ENCODE results near the gene BGLAP. TPM values are rescaled to one million over a fixed set of nuclear protein-coding genes. Genes with fewer than 3 reads are reported as not detected.

Gene BGLAP
- polyA plus RNA-seq, 1 experiment, result 0.26 TPM

DNA sequence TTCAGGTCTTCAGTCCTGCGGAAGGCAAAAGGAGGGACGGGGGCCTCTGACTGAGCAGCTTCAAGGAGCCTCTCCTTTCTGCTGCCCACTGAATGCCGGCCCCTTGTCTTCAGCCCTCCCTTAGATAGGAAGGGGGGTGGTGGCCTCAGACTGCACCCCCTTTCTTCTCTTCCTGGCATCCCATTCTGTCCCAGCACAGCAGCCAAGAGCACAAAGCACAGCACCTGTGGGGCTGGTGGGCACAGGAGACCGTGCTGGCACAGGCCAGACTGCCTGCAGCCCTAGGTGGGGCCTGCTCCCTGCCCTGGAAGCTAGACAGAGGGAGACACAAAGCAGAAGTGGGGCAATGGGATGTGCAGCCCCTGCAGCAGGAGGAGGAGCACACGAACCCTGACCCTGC, 7.6 kb downstream of the BGLAP start:
- CTCF ChIA-PET, result no interaction called here
- POLR2A ChIA-PET, result interaction anchor here (0.6 kb wide), 1 partner anchor 17 kb away, joined by 15 read pairs; no protein-coding TSS in a partner anchor
- peaks cover 1% of the 10 kb centered on the region; the same call in 1 of the 2 replicates for H3K27me3 ChIP-seq (ENCODE audit: control insufficient read depth, insufficient read depth, low read length)
- H3K4me3 ChIP-seq (ENCODE audit: low read depth, low read length), result no peak overlapping the region
- DNase-seq (ENCODE audit: low read depth), result no peak
- peaks cover 48% of the 10 kb centered on the region for H3K36me3 ChIP-seq (ENCODE audit: control insufficient read depth, insufficient read depth, low read length)
- TF ChIP-seq, protein P1, sequence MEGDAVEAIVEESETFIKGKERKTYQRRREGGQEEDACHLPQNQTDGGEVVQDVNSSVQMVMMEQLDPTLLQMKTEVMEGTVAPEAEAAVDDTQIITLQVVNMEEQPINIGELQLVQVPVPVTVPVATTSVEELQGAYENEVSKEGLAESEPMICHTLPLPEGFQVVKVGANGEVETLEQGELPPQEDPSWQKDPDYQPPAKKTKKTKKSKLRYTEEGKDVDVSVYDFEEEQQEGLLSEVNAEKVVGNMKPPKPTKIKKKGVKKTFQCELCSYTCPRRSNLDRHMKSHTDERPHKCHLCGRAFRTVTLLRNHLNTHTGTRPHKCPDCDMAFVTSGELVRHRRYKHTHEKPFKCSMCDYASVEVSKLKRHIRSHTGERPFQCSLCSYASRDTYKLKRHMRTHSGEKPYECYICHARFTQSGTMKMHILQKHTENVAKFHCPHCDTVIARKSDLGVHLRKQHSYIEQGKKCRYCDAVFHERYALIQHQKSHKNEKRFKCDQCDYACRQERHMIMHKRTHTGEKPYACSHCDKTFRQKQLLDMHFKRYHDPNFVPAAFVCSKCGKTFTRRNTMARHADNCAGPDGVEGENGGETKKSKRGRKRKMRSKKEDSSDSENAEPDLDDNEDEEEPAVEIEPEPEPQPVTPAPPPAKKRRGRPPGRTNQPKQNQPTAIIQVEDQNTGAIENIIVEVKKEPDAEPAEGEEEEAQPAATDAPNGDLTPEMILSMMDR (IDR thresholded peaks at IDR 0.05; ENCODE audit: insufficient read depth, low read depth, low read length), result no peak

DNA sequence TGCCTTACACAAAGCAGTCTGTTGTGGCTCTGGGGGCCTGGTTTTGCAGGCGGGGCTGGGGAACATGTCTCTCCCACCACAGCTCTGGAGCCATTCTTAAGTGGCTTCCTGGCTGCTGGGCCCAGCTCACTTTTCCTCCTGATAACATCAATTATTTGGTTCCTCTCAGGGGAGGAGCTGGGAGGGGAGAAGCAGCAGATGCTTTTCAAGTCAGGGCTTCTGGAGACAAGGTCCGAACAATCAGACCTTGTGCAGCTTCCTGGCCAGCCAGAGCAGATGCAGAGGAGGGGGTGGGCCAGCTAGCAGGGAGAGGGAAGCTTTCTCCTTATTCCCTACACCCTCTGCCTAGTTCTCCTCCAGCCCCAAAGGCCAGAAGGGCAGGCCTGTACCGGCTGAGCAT, 9.5 kb downstream of the BGLAP start:
- Histone ChIP-seq H3K27me3 (ENCODE audit: control insufficient read depth, insufficient read depth, low read length) (no peaks in the 10 kb centered on the region), H3K36me3 (ENCODE audit: control insufficient read depth, insufficient read depth, low read length) (peaks cover 52% of the 10 kb centered on the region), H3K4me3 (ENCODE audit: low read depth, low read length) (no peak overlapping the region)
- DNase-seq (ENCODE audit: low read depth), result no peak
- TF ChIP-seq, protein P1 (IDR thresholded peaks at IDR 0.05; ENCODE audit: insufficient read depth, low read depth, low read length), result no peak
- ChIA-PET POLR2A (no interaction called here), CTCF (interaction anchor here (0.9 to 2.5 kb wide), 6 partner anchors 11 to 155 kb away, joined by 3 to 6 read pairs (median 3); no protein-coding TSS in a partner anchor)

DNA sequence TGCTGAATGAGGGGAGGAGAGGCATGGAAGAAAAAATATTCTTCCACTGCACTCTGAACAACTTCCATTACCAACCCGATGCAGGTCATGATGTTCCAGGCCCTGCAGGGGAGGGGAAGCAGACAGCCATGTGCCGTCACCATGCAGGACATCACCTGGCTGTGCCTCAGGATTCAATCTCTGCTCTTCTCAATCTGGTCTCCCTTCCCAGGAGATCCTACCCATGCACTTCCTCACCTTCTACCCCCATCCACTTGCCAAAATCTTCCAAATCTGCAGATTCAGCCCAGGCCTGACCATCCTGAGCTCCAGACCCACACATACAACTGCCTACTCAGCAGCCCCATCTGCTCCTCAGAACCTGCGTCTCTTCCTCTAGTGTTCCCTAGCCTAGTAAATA, 11.7 kb downstream of the BGLAP start:
- no peak overlapping the region for H3K4me3 ChIP-seq (ENCODE audit: low read depth, low read length)

DNA sequence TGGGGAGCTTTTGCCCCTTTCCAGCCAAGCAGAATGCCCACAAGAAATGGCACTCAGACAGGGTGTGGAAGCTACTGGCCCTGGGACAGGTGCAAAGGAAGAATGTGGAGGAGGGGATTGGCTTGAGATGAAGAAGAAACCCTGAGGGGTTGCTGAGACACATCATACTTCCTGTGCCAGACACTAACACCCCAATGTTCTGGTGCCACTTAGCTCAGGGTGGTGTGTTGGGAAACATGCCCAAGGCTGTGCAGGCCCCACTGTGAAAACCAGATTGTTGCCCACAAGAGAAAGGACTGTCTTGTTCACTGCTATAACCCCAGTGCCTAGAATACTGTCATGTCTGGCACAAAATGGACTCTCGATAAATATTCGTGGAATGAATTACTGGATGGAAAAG, 15.7 kb downstream of the BGLAP start:
- H3K4me3 ChIP-seq (ENCODE audit: low read depth, low read length), result no peak overlapping the region
- H3K27me3 ChIP-seq (ENCODE audit: control insufficient read depth, insufficient read depth, low read length), result no peaks in the 10 kb centered on the region
- DNase-seq (ENCODE audit: low read depth), result no peak
- POLR2A ChIA-PET, result no interaction called here
- CTCF ChIA-PET, result no interaction called here
- TF ChIP-seq, protein P1 (IDR thresholded peaks at IDR 0.05; ENCODE audit: insufficient read depth, low read depth, low read length), result no peak
- peaks cover 55% of the 10 kb centered on the region for H3K36me3 ChIP-seq (ENCODE audit: control insufficient read depth, insufficient read depth, low read length)

More for the DNA sequence above, 11.7 kb downstream of the BGLAP start:
- ChIA-PET POLR2A (no interaction called here), CTCF (interaction anchor here (0.7 to 2.5 kb wide), 2 partner anchors 108 to 157 kb away, joined by 3 to 6 read pairs; no protein-coding TSS in a partner anchor)
- Histone ChIP-seq H3K36me3 (ENCODE audit: control insufficient read depth, insufficient read depth, low read length) (peaks cover 62% of the 10 kb centered on the region), H3K27me3 (ENCODE audit: control insufficient read depth, insufficient read depth, low read length) (no peaks in the 10 kb centered on the region)
- TF ChIP-seq, protein P1 (IDR thresholded peaks at IDR 0.05; ENCODE audit: insufficient read depth, low read depth, low read length), result no peak
- DNase-seq (ENCODE audit: low read depth), result no peak

DNA sequence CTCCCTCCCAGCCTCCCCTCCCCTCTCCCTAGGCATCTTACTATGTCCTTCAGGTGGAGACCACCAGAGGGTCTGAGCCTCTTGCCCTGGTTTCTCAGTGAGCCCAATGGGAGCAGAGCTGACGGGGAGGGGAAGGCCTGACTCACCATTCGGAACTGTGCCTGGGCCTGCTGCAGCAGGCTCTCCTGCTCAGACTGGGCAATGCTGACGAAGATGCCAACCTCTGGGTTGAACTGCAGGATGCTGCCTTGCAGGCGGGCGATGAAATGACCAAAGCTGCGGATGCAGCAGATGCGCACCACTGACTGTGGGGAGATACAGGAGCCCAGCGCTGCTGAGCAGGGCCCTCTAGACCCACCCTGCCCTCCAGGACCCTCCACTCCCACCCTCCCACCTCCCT, 16.9 kb downstream of the BGLAP start:
- ChIA-PET POLR2A (no interaction called here), CTCF (no interaction called here)
- Histone ChIP-seq H3K27me3 (ENCODE audit: control insufficient read depth, insufficient read depth, low read length) (no peaks in the 10 kb centered on the region), H3K4me3 (ENCODE audit: low read depth, low read length) (no peak overlapping the region), H3K36me3 (ENCODE audit: control insufficient read depth, insufficient read depth, low read length) (peaks cover 47% of the 10 kb centered on the region)
- TF ChIP-seq, protein P1 (IDR thresholded peaks at IDR 0.05; ENCODE audit: insufficient read depth, low read depth, low read length), result no peak
- no peak for DNase-seq (ENCODE audit: low read depth)

All from BJ (cell line).